ENCODE measurements around the gene SLC24A4.
"Not testable (repeated sequence)": the region's sequence is repeated elsewhere in the genome, so short reads cannot be mapped to it uniquely, and the experiment has no call there.

SLC24A4 gene

GRCh38 chr14:92527721-92528120 is 204.8 kb downstream of the SLC24A4 start:
- no peak for DNase-seq

- no peak for DNase-seq
These were observed 205.6 kb downstream of the SLC24A4 start for GRCh38 chr14:92528486-92529100.

DNA sequence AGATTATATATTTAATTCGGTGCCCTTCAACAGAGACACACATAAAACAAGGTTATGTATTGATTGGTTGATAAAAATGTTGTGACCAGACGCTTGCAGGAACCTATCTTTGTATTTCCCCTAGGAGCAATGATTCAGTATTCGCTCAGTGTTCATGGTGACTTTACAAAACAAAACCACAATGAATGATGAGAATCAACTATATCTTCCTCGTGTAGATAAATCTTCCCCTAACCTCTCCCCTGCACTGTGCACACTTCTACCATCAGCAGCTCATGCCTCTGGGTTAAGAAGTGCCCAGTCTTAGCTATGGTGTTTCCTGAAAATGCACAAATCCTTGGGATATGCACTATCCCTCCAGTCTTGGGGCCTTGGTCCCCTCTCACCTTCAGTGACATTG is 206.9 kb downstream of the SLC24A4 start:
- DNase-seq = no peak

- DNase-seq = peak; percentile 35
These were observed 208.3 kb downstream of the SLC24A4 start for GRCh38 chr14:92531106-92531873.

GRCh38 chr14:92532490-92533163 is 209.7 kb downstream of the SLC24A4 start:
- no peak for DNase-seq

GRCh38 chr14:92534932-92535643 is 212.1 kb downstream of the SLC24A4 start:
- DNase-seq = no peak

GRCh38 chr14:92536231-92536630 is 213.3 kb downstream of the SLC24A4 start:
- DNase-seq = not testable (repeated sequence)

- no peak for DNase-seq
These were observed 215.5 kb downstream of the SLC24A4 start for GRCh38 chr14:92538412-92538985.

DNA sequence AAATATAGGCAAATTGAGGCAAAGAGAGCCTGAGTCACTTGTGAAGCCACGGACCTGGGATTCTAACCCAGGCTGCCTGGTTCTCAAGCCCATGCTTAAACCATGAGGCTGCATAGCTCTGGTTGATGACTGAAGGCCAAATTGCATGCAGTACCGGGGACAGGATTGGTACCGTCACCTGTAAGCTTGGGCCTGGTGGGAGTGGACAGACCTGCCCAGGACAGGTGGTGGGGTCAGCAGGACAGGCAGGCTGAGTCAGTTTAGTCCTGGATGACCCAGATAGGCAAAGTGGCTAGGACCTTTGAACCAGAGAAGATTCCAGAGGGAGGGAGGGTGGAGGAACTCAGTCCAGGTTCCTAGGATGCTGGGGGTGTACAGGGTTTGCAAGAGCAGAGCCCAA is 216.5 kb downstream of the SLC24A4 start:
- DNase-seq = no peak

DNA sequence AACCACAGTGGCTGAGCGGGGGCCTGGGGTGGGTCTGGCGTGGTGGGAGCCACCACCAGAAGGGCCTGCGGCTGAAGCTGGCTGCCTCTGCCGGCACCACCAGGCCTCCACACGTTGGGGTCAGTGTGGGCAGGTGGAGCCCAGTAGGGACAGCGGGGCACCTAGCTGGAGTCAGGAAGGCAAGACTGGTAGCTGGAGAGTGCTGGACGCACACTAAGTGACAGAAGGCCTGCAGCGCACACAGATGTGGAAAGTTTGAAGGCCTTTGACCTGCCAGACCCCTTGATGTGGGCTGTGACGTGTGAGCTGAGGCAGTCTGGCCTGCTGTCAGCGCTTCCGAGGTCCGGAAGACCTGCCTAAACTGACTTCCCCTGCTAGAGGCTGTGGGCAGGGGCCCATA is 216.9 kb downstream of the SLC24A4 start:
- no peak for DNase-seq

GRCh38 chr14:92540472-92541048 is 217.6 kb downstream of the SLC24A4 start:
- no peak for DNase-seq

GRCh38 chr14:92542766-92543554 is 220.0 kb downstream of the SLC24A4 start:
- DNase-seq = no peak

DNA sequence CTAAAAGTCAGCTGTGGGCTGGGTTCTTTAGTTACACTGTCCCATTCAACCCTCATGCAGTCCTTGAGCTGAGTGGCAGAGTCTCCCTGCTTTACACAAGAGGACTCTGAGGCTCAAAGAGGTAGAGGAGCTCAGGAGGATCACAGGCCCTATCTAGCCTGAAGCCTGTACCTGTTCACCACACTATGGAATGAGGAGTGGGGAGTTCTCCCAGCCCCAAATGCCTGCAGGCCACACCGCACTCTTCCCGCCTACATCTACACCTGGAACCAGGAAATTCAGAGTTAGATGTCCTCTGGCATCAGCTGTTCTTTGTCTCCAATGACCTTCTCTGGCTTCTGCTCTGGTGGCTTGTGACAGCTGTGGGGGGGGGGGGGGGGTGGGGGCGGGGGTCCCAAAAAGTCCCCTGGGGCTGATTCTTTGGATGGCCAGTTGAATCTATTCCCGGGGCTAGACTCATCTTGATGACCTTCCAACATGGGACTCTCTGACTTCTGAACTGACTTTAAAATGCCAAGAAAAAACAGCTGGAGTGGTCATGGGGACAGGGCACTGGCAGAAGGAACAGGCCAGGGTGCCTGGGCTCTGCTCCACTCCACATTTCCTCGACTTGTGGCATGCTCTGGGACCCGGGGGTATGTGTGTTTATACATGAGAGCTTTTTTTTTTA is 221.2 kb downstream of the SLC24A4 start:
- DNase-seq = no peak

- DNase-seq = no peak
These were observed 223.5 kb downstream of the SLC24A4 start for GRCh38 chr14:92546347-92547053.

DNA sequence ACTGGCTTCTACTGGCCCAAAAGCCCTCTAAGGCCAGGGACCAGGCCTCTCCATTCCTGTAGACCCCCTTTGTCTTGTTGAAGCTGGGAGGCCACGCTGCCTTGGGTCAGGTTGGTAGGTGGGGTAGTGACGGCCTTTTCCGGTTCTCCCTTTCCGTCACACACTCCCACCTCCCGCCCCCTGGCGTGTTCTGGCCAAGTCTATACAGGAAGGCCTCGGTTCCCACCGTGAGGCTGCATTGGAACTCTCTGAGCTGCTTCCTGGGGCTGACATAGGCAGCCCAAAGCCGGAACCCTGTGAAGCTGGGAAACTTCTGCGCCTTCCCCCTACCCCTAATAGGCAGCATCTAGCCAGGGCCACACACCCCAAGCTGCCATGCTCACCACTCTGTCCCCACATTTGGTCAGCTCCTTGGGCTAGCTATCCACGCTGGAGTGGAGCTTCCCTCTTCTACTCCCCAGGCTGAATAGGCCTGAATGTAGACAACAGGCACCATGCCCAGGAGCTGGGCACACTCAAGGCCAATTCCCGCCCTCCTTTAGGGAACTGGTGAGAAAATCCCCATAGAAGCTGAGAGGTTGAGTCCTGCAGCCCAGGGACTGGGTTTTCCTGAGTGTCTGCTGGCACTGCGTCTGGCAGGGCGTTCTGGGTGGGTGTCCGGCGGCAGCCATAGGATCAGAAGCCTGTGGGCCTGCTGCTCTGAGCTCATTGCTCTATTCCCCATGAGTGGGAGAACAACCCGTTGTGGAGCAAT is 226.3 kb downstream of the SLC24A4 start:
- no peak for DNase-seq

GRCh38 chr14:92549859-92550230 is 226.9 kb downstream of the SLC24A4 start:
- no peak for DNase-seq
